Endodermal cell (in vitro differentiated cells): ENCODE results near the gene SREBF1. TPM values are rescaled to one million over a fixed set of nuclear protein-coding genes. Genes with fewer than 3 reads are reported as not detected.

Experiments
- DNase-seq: peaks from one replicate; pipeline ENCODE4 v3.0.0-alpha.2; 2017
- H3K27ac ChIP-seq: 2 replicates; pipeline ENCODE4 v1.5.1; 2013; ENCODE audit warnings: mild to moderate bottlenecking, low read depth, low read length, moderate library complexity
- H3K27me3 ChIP-seq: 2 replicates; pipeline ENCODE4 v1.6.1; 2013; ENCODE audit warnings: mild to moderate bottlenecking, low read length, moderate library complexity; ENCODE audit not compliant: insufficient read depth, control insufficient read depth, poor library complexity, severe bottlenecking
- H3K36me3 ChIP-seq: 2 replicates; pipeline ENCODE4 v1.7.0; 2013; ENCODE audit warnings: mild to moderate bottlenecking, low read length, moderate library complexity; ENCODE audit not compliant: control insufficient read depth, insufficient read depth
- H3K4me1 ChIP-seq: one replicate; pipeline ENCODE4 v1.7.0; 2013; ENCODE audit warnings: low read length; ENCODE audit not compliant: control insufficient read depth, insufficient read depth
- H3K4me3 ChIP-seq: 2 replicates; pipeline ENCODE4 v1.5.1; 2013; ENCODE audit warnings: mild to moderate bottlenecking, low read length, moderate library complexity
- H3K9ac ChIP-seq: 2 replicates; pipeline ENCODE4 v1.6.1; 2013; ENCODE audit warnings: mild to moderate bottlenecking, low read length, moderate library complexity; ENCODE audit not compliant: poor library complexity, severe bottlenecking; ENCODE audit errors: extremely low read depth
- H3K9me3 ChIP-seq: 2 replicates; pipeline ENCODE4 v1.6.1; 2013; ENCODE audit warnings: mild to moderate bottlenecking, low read length, moderate library complexity; ENCODE audit not compliant: control insufficient read depth
- H3K27ac Mint-ChIP-seq: 2 replicates; pipeline ENCODE4 v1.8.0; 2020; ENCODE audit warnings: mixed read lengths
- H3K27me3 Mint-ChIP-seq: 2 replicates; pipeline ENCODE4 v1.8.0; 2021; ENCODE audit warnings: mild to moderate bottlenecking, mixed read lengths; ENCODE audit not compliant: insufficient read depth
- H3K36me3 Mint-ChIP-seq: 2 replicates; pipeline ENCODE4 v1.8.0; 2020; ENCODE audit warnings: low read depth, mixed read lengths
- H3K4me1 Mint-ChIP-seq: 2 replicates; pipeline ENCODE4 v1.8.0; 2020; ENCODE audit warnings: mixed read lengths
- H3K4me3 Mint-ChIP-seq: 2 replicates; pipeline ENCODE4 v1.8.0; 2020; ENCODE audit warnings: mild to moderate bottlenecking, moderate library complexity, mixed read lengths
- H3K9me3 Mint-ChIP-seq: 2 replicates; pipeline ENCODE4 v1.8.0; 2020; ENCODE audit warnings: mild to moderate bottlenecking, mixed read lengths
- WGBS, 2 experiments: methylation state at CpG; one replicate each; pipeline versions ENCODE4 v1.1.5 to v1.1.7; 2013; ENCODE audit warnings: missing lambda C conversion rate in 2 of 2, mixed read lengths in 1 of 2; ENCODE audit not compliant: insufficient coverage in 1 of 2, insufficient read length in 1 of 2; 5-methylcytosine and 5-hydroxymethylcytosine counted together
- total RNA-seq, 2 donors: library from RNA; stranded (reverse); fragmentation: NEBNext Ultra II Directional in 1 of 2; extraction: Animal tissue kit (Norgen Biotek cat#: 25700) in 1 of 2; gene quantifications; 2 replicates in 1 of 2; 3 replicates in 1 of 2; pipeline ENCODE4 v1.2.1, GENCODE V29; 2021
- TF ChIP-seq, protein P1 (sequence below): fragments of 200-600 bp; sonication (generic); conservative IDR thresholded peaks from 2 replicates; pipeline ENCODE4 v1.5.0; 2021; ENCODE audit warnings: antibody characterized with exemption, mild to moderate bottlenecking

SREBF1 gene
- total RNA-seq, 2 donors from 2014 or later: 39.0 to 58.2 TPM

DNA sequence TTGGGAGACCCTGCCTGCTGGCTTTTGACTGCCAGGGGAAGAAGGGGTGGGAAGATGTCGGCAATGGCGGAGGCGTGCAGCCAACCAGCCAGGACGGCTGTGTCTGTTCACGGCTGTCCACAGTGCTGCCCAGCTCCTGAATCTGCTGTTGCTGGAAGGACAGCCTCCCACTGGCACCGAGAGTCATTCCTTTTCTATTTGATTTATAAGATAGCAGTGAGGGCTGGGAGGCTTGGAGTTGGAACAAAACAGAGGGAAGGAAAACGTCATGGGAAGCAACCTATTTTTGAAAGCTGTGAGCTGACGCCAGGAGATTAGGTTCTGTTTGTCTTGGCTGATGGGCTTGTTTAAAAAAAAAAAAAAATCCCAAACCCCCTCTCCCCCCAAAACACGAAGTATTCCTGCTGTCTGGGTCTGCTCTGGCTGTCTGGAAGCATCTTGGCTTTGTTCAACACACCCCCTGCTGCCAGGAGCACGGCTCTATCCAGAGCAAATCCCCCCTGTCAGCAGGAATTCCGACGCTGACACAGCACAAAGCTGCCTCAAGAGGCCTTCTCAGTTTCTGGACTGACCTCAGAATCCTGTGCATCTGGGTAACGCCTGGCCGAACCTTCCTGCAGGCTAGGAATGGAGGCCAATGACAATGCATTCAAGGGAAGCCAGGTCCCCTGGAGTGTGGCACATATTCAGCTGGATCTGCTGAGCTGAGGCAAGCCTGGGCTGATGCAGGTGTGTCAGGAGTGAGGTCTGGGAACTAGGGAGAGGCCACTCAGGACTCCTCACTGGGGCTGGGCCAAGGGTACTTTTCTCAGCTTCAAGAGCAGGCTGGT lies 41.0 kb upstream of the SREBF1 start:
- DNase-seq: peak; percentile 80
- Mint-ChIP-seq H3K4me1 (peaks cover 17% of the 10 kb centered on the region), H3K9me3 (no peaks in the 10 kb centered on the region), H3K27ac (peak overlapping the region; percentile 74), H3K4me3 (no peak overlapping the region), H3K36me3 (peaks cover 9% of the 10 kb centered on the region), H3K27me3 (no peaks in the 10 kb centered on the region)
- peaks cover 12% of the 10 kb centered on the region for H3K4me1 ChIP-seq
- no peaks in the 10 kb centered on the region for H3K9me3 ChIP-seq
- 43 to 64% methylated on average over 8 to 13 of the region's 14 CpGs for WGBS, 2 experiments
- H3K27me3 ChIP-seq: no peaks in the 10 kb centered on the region
- H3K27ac ChIP-seq: peak overlapping the region; percentile 98
- TF ChIP-seq, protein P1, sequence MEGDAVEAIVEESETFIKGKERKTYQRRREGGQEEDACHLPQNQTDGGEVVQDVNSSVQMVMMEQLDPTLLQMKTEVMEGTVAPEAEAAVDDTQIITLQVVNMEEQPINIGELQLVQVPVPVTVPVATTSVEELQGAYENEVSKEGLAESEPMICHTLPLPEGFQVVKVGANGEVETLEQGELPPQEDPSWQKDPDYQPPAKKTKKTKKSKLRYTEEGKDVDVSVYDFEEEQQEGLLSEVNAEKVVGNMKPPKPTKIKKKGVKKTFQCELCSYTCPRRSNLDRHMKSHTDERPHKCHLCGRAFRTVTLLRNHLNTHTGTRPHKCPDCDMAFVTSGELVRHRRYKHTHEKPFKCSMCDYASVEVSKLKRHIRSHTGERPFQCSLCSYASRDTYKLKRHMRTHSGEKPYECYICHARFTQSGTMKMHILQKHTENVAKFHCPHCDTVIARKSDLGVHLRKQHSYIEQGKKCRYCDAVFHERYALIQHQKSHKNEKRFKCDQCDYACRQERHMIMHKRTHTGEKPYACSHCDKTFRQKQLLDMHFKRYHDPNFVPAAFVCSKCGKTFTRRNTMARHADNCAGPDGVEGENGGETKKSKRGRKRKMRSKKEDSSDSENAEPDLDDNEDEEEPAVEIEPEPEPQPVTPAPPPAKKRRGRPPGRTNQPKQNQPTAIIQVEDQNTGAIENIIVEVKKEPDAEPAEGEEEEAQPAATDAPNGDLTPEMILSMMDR: no peak
- peaks cover 22% of the 10 kb centered on the region for H3K36me3 ChIP-seq
- no peak overlapping the region for H3K4me3 ChIP-seq
- H3K9ac ChIP-seq: no peak overlapping the region

DNA sequence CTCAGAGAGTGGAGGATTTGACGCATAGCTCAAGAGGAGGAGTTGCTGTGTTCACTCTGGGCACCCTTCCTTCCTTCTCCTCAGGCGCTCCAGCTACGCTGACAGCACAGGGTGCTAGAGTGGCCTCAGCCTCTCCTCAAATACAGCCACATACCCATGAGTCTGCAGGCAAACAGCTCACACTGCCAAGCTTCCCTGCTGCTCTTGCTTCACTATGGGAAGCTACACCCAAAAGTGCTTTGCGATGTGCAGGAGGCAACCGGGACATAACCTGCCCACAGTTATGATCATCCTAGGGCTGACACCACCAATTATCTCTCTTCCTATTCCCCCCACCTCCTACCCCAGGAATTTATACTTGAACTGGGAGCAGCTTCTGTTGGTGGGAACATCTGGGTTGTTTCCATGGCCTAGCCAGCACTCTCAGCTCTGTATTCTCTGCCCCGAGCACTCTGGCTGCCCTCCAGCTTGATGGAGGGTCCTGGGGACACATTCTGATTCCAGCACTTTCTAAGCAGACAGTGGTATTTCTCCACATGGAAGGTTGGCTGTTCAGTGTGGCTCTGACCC lies 40.3 kb upstream of the SREBF1 start:
- WGBS, 2 experiments: 96% methylated on average over 4 to 6 of the region's 6 CpGs
- no peaks in the 10 kb centered on the region for H3K9me3 ChIP-seq
- H3K9ac ChIP-seq: no peak overlapping the region
- H3K4me3 ChIP-seq: no peak overlapping the region
- DNase-seq: no peak
- peaks cover 12% of the 10 kb centered on the region for H3K4me1 ChIP-seq
- H3K9me3 Mint-ChIP-seq: no peaks in the 10 kb centered on the region
- H3K4me3 Mint-ChIP-seq: no peak overlapping the region
- no peaks in the 10 kb centered on the region for H3K27me3 Mint-ChIP-seq
- H3K36me3 Mint-ChIP-seq: peaks cover 6% of the 10 kb centered on the region
- peaks cover 22% of the 10 kb centered on the region for H3K36me3 ChIP-seq
- peaks cover 14% of the 10 kb centered on the region for H3K4me1 Mint-ChIP-seq
- TF ChIP-seq, protein P1: no peak
- peak overlapping the region; percentile 74 for H3K27ac Mint-ChIP-seq
- peak overlapping the region; percentile 98 for H3K27ac ChIP-seq
- H3K27me3 ChIP-seq: no peaks in the 10 kb centered on the region

DNA sequence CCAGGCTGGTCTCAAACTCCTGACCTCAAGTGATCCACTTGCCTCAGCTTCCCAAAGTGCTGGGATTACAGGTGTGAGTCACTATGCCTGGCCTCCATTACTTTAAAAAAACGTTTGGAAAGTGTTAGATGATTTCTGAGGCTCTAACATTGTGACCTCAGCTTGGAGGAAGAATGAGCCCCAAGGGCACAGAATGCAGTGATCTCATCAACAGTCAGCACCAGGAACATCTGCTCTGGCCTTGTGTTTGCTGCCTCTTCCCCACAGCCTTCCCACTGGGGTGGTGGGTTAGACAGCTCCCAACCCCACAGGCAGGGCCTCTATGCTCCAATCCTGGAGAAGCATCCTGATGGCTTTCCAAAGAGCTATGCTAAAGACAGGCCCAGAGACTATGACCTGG lies 37.7 kb upstream of the SREBF1 start:
- TF ChIP-seq, protein P1: no peak
- H3K27me3 ChIP-seq: no peaks in the 10 kb centered on the region
- H3K9ac ChIP-seq: no peak overlapping the region
- WGBS, 2 experiments: 33 to 70% methylated on average over 1 of the region's 1 CpG
- no peak overlapping the region for H3K27ac Mint-ChIP-seq
- H3K36me3 ChIP-seq: peaks cover 22% of the 10 kb centered on the region
- H3K4me3 Mint-ChIP-seq: no peak overlapping the region
- no peaks in the 10 kb centered on the region for H3K9me3 ChIP-seq
- no peak overlapping the region for H3K4me3 ChIP-seq
- no peak for DNase-seq
- peaks cover 12% of the 10 kb centered on the region for H3K4me1 ChIP-seq
- H3K36me3 Mint-ChIP-seq: peaks cover 6% of the 10 kb centered on the region
- peaks cover 14% of the 10 kb centered on the region for H3K4me1 Mint-ChIP-seq
- H3K27me3 Mint-ChIP-seq: no peaks in the 10 kb centered on the region
- no peak overlapping the region for H3K27ac ChIP-seq
- no peaks in the 10 kb centered on the region for H3K9me3 Mint-ChIP-seq
